HL-60 (cell line): ENCODE results near the gene SLC6A18.

Experiments
- DNase-seq, 2 experiments: peaks; one replicate each; pipeline ENCODE4 v3.0.0-alpha.2; 2010 to 2020; ENCODE audit warnings: low read depth in 1 of 2, low spot score in 1 of 2
- H3K27ac ChIP-seq: fragments of 250-450 bp; sonication (Bioruptor Pico); replicated peaks from 2 replicates; pipeline ENCODE4 v1.5.1; 2020; ENCODE audit warnings: mild to moderate bottlenecking, moderate library complexity
- H3K27me3 ChIP-seq: fragments of 250-450 bp; sonication (Bioruptor Pico); 2 replicates; pipeline ENCODE4 v1.5.1; 2021; ENCODE audit warnings: mild to moderate bottlenecking, moderate library complexity; ENCODE audit not compliant: insufficient read depth, poor library complexity, severe bottlenecking
- H3K4me3 ChIP-seq: replicated peaks from 2 replicates; pipeline ENCODE4 v1.5.1; 2011; ENCODE audit warnings: mild to moderate bottlenecking, control low read depth, low read length; ENCODE audit not compliant: insufficient read depth
- GABPA ChIP-seq: IDR thresholded peaks from 2 replicates; pipeline ENCODE4 v1.6.1; 2012; ENCODE audit warnings: low read depth
- POLR2AphosphoS5 ChIP-seq: IDR thresholded peaks from 2 replicates; pipeline ENCODE4 v1.6.1; 2012; ENCODE audit warnings: low read depth
- SPI1 ChIP-seq: IDR thresholded peaks from 2 replicates; pipeline ENCODE4 v1.6.1; 2012; ENCODE audit warnings: low read depth, mild to moderate bottlenecking, borderline replicate concordance
- TF ChIP-seq, protein P1 (sequence below): IDR thresholded peaks from 2 replicates; pipeline ENCODE4 v1.6.1; 2012; ENCODE audit warnings: low read depth; ENCODE audit not compliant: insufficient replicate concordance
- TF ChIP-seq, protein P2 (sequence below): IDR thresholded peaks from one replicate; pipeline ENCODE4 v1.5.1; 2011; ENCODE audit warnings: low read length, control low read depth, inconsistent platforms; ENCODE audit not compliant: insufficient read depth

The SLC6A18 gene

DNA sequence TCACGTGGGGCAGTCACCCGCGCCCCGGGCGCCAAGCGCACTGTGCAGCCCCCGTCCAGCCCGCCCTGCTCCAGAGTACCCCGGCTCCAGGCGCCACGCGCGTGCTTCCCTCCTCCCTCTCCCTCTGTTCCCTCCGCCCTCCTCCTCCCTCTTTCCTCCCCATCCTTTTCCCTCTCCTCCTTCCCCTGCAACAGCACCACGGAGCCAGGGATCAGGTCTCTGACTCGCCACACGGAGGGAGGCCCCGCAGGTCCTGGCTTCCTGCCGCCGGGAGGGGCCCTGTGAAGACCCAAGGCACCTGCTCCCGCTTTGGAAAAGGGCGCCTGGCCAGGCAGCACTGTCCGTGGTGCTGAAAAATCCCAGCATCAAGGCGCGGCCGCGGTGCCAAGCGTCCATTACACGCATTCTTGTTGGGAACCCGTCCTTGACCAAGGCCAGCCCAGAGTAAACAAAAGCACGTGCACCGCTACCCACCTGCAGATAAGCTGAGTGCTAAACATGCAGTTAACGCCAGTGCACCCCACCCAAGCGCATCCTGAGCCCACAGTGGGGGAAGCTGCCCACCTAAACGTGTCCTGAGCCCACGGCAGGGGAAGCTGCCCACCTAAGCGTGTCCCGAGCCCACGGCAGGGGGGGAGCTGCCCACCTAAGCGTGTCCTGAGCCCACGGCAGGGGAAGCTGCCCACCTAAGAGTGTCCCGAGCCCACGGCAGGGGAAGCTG is 21.7 kb downstream of the SLC6A18 start:
- peak in 1 of 2 experiments; percentile 12 for DNase-seq

DNA sequence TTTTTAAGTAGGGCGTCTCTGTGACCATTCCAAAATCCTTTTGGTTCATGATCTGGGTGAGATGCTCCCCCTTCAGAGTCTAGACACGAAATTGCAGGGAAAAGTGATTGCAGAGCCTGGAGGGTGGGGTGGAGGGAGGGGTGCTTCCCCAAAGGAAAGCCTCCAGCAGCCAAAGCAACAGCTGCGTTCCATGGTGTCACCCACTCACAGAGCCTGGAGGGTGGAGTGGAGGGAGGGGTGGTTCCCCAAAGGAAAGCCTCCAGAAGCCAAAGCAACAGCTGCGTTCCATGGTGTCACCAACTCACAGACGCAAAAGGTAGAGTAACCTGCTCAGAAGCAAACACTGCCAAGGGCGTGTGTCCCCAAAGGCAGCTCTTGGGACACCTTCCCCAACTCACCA is 22.6 kb downstream of the SLC6A18 start:
- H3K27me3 ChIP-seq, result peaks cover 8% of the 10 kb centered on the region

More for the DNA sequence above, 21.7 kb downstream of the SLC6A18 start:
- TF ChIP-seq SPI1, result no peak
- TF ChIP-seq, protein P1, sequence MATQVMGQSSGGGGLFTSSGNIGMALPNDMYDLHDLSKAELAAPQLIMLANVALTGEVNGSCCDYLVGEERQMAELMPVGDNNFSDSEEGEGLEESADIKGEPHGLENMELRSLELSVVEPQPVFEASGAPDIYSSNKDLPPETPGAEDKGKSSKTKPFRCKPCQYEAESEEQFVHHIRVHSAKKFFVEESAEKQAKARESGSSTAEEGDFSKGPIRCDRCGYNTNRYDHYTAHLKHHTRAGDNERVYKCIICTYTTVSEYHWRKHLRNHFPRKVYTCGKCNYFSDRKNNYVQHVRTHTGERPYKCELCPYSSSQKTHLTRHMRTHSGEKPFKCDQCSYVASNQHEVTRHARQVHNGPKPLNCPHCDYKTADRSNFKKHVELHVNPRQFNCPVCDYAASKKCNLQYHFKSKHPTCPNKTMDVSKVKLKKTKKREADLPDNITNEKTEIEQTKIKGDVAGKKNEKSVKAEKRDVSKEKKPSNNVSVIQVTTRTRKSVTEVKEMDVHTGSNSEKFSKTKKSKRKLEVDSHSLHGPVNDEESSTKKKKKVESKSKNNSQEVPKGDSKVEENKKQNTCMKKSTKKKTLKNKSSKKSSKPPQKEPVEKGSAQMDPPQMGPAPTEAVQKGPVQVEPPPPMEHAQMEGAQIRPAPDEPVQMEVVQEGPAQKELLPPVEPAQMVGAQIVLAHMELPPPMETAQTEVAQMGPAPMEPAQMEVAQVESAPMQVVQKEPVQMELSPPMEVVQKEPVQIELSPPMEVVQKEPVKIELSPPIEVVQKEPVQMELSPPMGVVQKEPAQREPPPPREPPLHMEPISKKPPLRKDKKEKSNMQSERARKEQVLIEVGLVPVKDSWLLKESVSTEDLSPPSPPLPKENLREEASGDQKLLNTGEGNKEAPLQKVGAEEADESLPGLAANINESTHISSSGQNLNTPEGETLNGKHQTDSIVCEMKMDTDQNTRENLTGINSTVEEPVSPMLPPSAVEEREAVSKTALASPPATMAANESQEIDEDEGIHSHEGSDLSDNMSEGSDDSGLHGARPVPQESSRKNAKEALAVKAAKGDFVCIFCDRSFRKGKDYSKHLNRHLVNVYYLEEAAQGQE, result peak; percentile 98
- H3K27me3 ChIP-seq, result peaks cover 8% of the 10 kb centered on the region
- H3K27ac ChIP-seq, result no peak overlapping the region
- no peak overlapping the region for H3K4me3 ChIP-seq

DNA sequence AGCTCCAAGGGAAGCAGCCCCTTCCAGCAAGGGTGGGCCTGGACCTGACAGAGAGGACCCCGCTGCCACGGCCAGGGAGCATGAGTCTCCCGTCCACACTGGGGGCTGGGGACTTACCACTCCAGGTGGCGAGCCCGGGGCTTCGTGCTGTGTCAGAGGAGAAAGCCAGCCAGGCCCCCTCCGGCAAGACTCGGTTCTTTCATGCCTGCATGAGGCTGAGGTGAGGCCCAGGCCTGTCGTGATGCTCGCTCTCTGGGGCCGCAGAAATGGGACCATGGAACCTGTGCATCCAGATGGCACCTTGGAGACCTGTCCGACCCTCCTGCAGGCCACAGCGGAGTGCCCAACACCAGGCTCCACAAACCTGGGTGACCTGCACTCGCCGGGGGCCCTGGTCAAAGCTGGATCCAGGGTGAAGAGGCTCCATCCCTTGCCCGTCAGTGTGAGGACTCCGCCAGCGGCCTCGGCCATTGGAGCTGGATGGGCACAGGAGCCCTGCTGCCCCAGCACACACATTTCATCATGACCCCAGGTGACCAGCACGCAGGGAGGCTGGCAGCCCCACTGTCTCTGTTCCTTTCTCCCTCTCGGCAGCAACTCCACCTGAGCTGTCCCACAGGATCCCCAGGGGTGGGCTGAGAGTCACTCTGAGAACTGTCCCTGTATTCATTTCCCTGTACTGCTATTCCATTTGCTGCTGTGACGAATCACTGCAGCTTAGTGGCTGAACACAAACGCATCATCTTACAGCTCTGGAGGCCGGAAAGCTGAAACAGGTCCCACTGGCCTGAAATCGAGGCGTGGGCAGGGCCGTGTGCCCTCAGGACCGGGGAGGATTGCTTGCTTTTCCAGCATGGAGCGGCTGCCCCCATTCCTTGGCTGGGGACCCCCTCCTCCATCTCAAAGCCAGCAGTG is 24.4 kb downstream of the SLC6A18 start:
- Histone ChIP-seq H3K27ac (no peak overlapping the region), H3K27me3 (peaks cover 8% of the 10 kb centered on the region), H3K4me3 (no peak overlapping the region)
- TF ChIP-seq SPI1, result no peak
- no peak for TF ChIP-seq POLR2AphosphoS5
- no peak for TF ChIP-seq GABPA
- TF ChIP-seq, protein P1, result no peak
- TF ChIP-seq, protein P2, sequence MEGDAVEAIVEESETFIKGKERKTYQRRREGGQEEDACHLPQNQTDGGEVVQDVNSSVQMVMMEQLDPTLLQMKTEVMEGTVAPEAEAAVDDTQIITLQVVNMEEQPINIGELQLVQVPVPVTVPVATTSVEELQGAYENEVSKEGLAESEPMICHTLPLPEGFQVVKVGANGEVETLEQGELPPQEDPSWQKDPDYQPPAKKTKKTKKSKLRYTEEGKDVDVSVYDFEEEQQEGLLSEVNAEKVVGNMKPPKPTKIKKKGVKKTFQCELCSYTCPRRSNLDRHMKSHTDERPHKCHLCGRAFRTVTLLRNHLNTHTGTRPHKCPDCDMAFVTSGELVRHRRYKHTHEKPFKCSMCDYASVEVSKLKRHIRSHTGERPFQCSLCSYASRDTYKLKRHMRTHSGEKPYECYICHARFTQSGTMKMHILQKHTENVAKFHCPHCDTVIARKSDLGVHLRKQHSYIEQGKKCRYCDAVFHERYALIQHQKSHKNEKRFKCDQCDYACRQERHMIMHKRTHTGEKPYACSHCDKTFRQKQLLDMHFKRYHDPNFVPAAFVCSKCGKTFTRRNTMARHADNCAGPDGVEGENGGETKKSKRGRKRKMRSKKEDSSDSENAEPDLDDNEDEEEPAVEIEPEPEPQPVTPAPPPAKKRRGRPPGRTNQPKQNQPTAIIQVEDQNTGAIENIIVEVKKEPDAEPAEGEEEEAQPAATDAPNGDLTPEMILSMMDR, result no peak
- no peak for DNase-seq

More for the DNA sequence above, 22.6 kb downstream of the SLC6A18 start:
- no peak for DNase-seq
- no peak for TF ChIP-seq GABPA
- TF ChIP-seq, protein P1, result no peak
- TF ChIP-seq, protein P2, result no peak
- no peak for TF ChIP-seq SPI1
- TF ChIP-seq POLR2AphosphoS5, result no peak
- Histone ChIP-seq H3K27ac (no peak overlapping the region), H3K4me3 (no peak overlapping the region)
